Peyer's patch (tissue), 4 donors: ENCODE results near the gene FRYL. TPM values are rescaled to one million over a fixed set of nuclear protein-coding genes. Genes with fewer than 3 reads are reported as not detected.

Experiments
- DNase-seq, 3 donors: peaks; one replicate each; pipeline ENCODE4 v3.0.0-alpha.2; 2017 to 2019
- H3K27ac ChIP-seq, 4 donors: fragments of 200-600 bp; sonication (generic); one replicate each; pipeline ENCODE4 v1.5.1; 2016 to 2019
- H3K27me3 ChIP-seq, 2 donors: fragments of 200-600 bp; sonication (generic); one replicate each; pipeline ENCODE4 v1.5.1; 2019
- H3K36me3 ChIP-seq, 3 donors: fragments of 200-600 bp; sonication (generic); one replicate each; pipeline ENCODE4 v1.5.1; 2016 to 2019
- H3K4me1 ChIP-seq, 4 donors: fragments of 200-600 bp; sonication (generic); one replicate each; pipeline ENCODE4 v1.5.1; 2016 to 2019
- H3K4me3 ChIP-seq, 4 donors: fragments of 200-600 bp; sonication (generic); 1 replicate in 3 of 4; 2 replicates in 1 of 4; pipeline ENCODE4 v1.5.1; 2016 to 2019; ENCODE audit warnings: mild to moderate bottlenecking in 1 of 4
- H3K9me3 ChIP-seq, 4 donors: fragments of 200-600 bp; sonication (generic); one replicate each; pipeline ENCODE4 v1.5.1; 2016 to 2019; ENCODE audit warnings: mild to moderate bottlenecking in 1 of 4
- CTCF ChIP-seq, 6 experiments: fragments of 450-650 bp in 4 of 6; fragments of 200-600 bp in 2 of 6; sonication (generic) in 1 of 6; IDR thresholded peaks; one replicate each; pipeline ENCODE4 v1.5.1; 2017 to 2019; ENCODE audit warnings: antibody characterized with exemption in 6 of 6, mild to moderate bottlenecking in 3 of 6, moderate library complexity in 1 of 6
- POLR2A ChIP-seq, 2 donors: fragments of 450-650 bp; IDR thresholded peaks; one replicate each; pipeline ENCODE4 v1.5.1; 2017; ENCODE audit warnings: antibody characterized with exemption in 2 of 2, mild to moderate bottlenecking in 2 of 2, moderate library complexity in 2 of 2
- total RNA-seq, 4 donors: library from RNA; depleted of rRNA; stranded (reverse); fragments of >200 nt; gene quantifications; one replicate each; pipeline ENCODE4 v1.1.0, GENCODE V29; 2016

The FRYL gene
- total RNA-seq, 4 donors from 2014 or later = 220 to 253 (median 241) TPM

GRCh38 chr4:48791313-48791712 lies 11.2 kb upstream of the FRYL start:
- Histone ChIP-seq H3K27me3 (no peaks in the 10 kb centered on the region), H3K9me3 (no peaks in the 10 kb centered on the region), H3K27ac (no peak overlapping the region), H3K4me1 (no peaks in the 10 kb centered on the region), H3K36me3 (no peaks in the 10 kb centered on the region), H3K4me3 (no peak overlapping the region)
- TF ChIP-seq CTCF (IDR thresholded peaks at IDR 0.05) = no peak
- no peak for TF ChIP-seq POLR2A (IDR thresholded peaks at IDR 0.05)
- DNase-seq = no peak

GRCh38 chr4:48790561-48790960 lies 10.5 kb upstream of the FRYL start:
- TF ChIP-seq POLR2A (IDR thresholded peaks at IDR 0.05) = no peak
- no peak for TF ChIP-seq CTCF (IDR thresholded peaks at IDR 0.05)
- Histone ChIP-seq H3K27me3 (no peaks in the 10 kb centered on the region), H3K36me3 (no peaks in the 10 kb centered on the region), H3K4me1 (no peaks in the 10 kb centered on the region), H3K27ac (no peak overlapping the region), H3K9me3 (no peaks in the 10 kb centered on the region), H3K4me3 (no peak overlapping the region)
- DNase-seq = no peak

GRCh38 chr4:48787056-48787455 lies 7.0 kb upstream of the FRYL start:
- H3K4me1 ChIP-seq = no peaks in the 10 kb centered on the region
- no peak overlapping the region for H3K4me3 ChIP-seq
- H3K27ac ChIP-seq = no peak overlapping the region
- H3K27me3 ChIP-seq = no peaks in the 10 kb centered on the region
- H3K36me3 ChIP-seq = no peaks in the 10 kb centered on the region
- H3K9me3 ChIP-seq = no peaks in the 10 kb centered on the region
- TF ChIP-seq POLR2A (IDR thresholded peaks at IDR 0.05) (no peak), CTCF (IDR thresholded peaks at IDR 0.05) (no peak)
- DNase-seq = no peak

GRCh38 chr4:48786549-48786948 lies 6.5 kb upstream of the FRYL start:
- Histone ChIP-seq H3K9me3 (no peaks in the 10 kb centered on the region), H3K4me1 (peaks cover 0 to under 1% (median 0%) of the 10 kb centered on the region in 4 donors), H3K27me3 (no peaks in the 10 kb centered on the region), H3K36me3 (no peaks in the 10 kb centered on the region), H3K4me3 (no peak overlapping the region), H3K27ac (no peak overlapping the region)
- TF ChIP-seq CTCF (IDR thresholded peaks at IDR 0.05) (no peak), POLR2A (IDR thresholded peaks at IDR 0.05) (no peak)
- no peak for DNase-seq

- H3K36me3 ChIP-seq = no peaks in the 10 kb centered on the region
- TF ChIP-seq CTCF (IDR thresholded peaks at IDR 0.05) (no peak), POLR2A (IDR thresholded peaks at IDR 0.05) (no peak)
- no peak overlapping the region for H3K4me3 ChIP-seq
- no peak overlapping the region for H3K27ac ChIP-seq
- H3K9me3 ChIP-seq = no peaks in the 10 kb centered on the region
- H3K27me3 ChIP-seq = no peaks in the 10 kb centered on the region
- no peak for DNase-seq
- H3K4me1 ChIP-seq = peaks cover 0 to 6% (median 0%) of the 10 kb centered on the region in 4 donors
These were observed 5.2 kb upstream of the FRYL start for GRCh38 chr4:48785302-48785701.

- no peak for DNase-seq
- Histone ChIP-seq H3K27ac (no peak overlapping the region), H3K36me3 (no peaks in the 10 kb centered on the region), H3K4me1 (peaks cover 0 to 17% (median 0%) of the 10 kb centered on the region in 4 donors), H3K9me3 (no peaks in the 10 kb centered on the region), H3K27me3 (no peaks in the 10 kb centered on the region), H3K4me3 (no peak overlapping the region)
- TF ChIP-seq POLR2A (IDR thresholded peaks at IDR 0.05) (no peak), CTCF (IDR thresholded peaks at IDR 0.05) (no peak)
These were observed 1.9 kb upstream of the FRYL start for GRCh38 chr4:48781968-48782367.
